Upper lobe of left lung (tissue), 4 donors: ENCODE results near the gene LEKR1.
"Not testable (repeated sequence)": the region's sequence is repeated elsewhere in the genome, so short reads cannot be mapped to it uniquely, and the experiment has no call there.

ENCODE experiments used
- EP300 ChIP-seq, 4 donors: sonication (generic); formaldehyde crosslinking; IDR thresholded peaks; one replicate each; pipeline ENCODE4 v1.5.1; 2017; ENCODE audit warnings: antibody characterized with exemption in 4 of 4, control low read depth in 2 of 4
- POLR2A ChIP-seq, 4 donors: fragments of 450-650 bp; IDR thresholded peaks; one replicate each; pipeline ENCODE4 v1.5.1; 2016 to 2017; ENCODE audit warnings: antibody characterized with exemption in 4 of 4, mild to moderate bottlenecking in 2 of 4
- POLR2AphosphoS5 ChIP-seq, 2 donors: sonication (generic); formaldehyde crosslinking; IDR thresholded peaks; one replicate each; pipeline ENCODE4 v1.5.1; 2017; ENCODE audit warnings: antibody characterized with exemption in 2 of 2
- TF ChIP-seq, protein P1 (sequence below), 6 experiments: fragments of 450-650 bp in 4 of 6; fragments of 200-600 bp in 2 of 6; sonication (generic) in 2 of 6; IDR thresholded peaks; one replicate each; pipeline ENCODE4 v1.5.1; 2016 to 2019; ENCODE audit warnings: antibody characterized with exemption in 6 of 6

DNA sequence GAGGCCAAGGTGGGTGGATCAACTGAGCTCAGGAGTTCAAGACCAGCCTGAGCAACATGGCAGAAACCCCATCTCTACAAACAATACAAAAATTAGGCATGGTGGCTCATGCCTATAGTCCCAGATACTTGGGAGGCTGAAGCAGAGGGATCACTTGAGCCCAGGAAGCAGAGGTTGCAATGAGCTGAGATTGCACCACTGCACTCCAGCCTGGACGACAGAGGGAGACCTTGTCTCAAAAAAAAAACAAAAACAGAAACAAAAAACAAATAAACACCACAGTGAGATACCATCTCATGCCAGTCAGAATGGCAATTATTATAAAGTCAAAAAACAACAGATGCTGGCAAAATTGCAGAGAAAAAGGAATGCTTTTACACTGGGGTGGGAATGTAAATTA, 69.2 kb downstream of the LEKR1 start:
- not testable (repeated sequence) for TF ChIP-seq POLR2A, EP300, POLR2AphosphoS5 (IDR thresholded peaks at IDR 0.05)
- TF ChIP-seq, protein P1, sequence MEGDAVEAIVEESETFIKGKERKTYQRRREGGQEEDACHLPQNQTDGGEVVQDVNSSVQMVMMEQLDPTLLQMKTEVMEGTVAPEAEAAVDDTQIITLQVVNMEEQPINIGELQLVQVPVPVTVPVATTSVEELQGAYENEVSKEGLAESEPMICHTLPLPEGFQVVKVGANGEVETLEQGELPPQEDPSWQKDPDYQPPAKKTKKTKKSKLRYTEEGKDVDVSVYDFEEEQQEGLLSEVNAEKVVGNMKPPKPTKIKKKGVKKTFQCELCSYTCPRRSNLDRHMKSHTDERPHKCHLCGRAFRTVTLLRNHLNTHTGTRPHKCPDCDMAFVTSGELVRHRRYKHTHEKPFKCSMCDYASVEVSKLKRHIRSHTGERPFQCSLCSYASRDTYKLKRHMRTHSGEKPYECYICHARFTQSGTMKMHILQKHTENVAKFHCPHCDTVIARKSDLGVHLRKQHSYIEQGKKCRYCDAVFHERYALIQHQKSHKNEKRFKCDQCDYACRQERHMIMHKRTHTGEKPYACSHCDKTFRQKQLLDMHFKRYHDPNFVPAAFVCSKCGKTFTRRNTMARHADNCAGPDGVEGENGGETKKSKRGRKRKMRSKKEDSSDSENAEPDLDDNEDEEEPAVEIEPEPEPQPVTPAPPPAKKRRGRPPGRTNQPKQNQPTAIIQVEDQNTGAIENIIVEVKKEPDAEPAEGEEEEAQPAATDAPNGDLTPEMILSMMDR (IDR thresholded peaks at IDR 0.05) = not testable (repeated sequence)
